ENCODE data around the gene ZNF407.
"Not testable (repeated sequence)": the region's sequence is repeated elsewhere in the genome, so short reads cannot be mapped to it uniquely, and the experiment has no call there.

ZNF407 gene, protein sequence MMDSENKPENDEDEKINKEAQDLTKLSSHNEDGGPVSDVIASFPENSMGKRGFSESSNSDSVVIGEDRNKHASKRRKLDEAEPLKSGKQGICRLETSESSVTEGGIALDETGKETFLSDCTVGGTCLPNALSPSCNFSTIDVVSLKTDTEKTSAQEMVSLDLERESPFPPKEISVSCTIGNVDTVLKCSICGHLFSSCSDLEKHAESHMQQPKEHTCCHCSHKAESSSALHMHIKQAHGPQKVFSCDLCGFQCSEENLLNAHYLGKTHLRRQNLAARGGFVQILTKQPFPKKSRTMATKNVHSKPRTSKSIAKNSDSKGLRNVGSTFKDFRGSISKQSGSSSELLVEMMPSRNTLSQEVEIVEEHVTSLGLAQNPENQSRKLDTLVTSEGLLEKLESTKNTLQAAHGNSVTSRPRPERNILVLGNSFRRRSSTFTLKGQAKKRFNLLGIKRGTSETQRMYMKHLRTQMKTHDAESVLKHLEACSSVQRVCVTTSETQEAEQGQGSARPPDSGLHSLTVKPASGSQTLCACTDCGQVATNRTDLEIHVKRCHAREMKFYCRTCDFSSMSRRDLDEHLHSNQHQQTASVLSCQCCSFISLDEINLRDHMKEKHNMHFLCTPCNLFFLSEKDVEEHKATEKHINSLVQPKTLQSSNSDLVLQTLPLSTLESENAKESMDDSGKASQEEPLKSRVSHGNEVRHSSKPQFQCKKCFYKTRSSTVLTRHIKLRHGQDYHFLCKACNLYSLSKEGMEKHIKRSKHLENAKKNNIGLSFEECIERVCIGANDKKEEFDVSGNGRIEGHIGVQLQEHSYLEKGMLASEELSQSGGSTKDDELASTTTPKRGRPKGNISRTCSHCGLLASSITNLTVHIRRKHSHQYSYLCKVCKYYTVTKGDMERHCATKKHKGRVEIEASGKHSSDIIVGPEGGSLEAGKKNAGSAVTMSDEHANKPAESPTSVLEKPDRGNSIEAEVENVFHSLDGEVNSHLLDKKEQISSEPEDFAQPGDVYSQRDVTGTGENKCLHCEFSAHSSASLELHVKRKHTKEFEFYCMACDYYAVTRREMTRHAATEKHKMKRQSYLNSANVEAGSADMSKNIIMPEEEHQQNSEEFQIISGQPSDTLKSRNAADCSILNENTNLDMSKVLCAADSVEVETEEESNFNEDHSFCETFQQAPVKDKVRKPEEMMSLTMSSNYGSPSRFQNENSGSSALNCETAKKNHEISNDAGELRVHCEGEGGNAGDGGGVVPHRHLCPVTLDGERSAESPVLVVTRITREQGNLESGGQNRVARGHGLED (N-terminal part only)

DNA sequence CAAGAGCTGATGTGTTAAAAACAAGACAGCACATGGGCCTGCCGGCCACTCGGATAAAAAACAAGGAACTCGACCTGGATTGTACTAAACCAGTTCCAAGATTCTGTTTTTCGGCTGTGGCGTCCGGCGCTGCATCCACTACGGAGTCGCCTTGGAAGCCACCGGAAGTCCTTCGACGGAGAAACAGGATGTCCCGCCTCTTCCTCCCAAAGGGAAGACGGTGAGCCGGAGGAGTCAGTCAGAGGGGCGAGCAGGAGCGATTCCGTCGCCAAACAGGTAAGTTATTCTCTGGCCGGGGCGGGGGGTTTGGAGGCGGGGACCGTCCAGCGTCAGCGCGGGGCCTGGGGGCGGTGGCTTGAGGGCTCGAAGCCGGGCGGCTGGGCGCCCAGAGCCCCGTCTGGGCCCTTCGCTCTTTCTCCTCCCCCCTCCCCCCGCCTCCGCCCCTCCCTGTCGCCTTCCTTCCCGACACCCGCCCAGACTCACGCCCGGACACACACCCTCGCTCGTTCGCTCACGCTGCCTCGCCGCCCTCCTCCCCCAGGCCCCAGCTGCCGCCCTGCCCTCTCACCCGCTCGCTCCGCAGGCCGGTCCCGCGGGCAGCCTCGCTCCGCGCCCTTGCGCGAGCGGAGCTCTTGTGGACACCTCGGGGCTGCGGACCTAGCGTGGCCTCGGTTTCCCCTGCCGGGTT lies at the start of gene ZNF407:
Gene ZNF407, plus strand, starts transcription at position 209 of the 688 bp plus-strand sequence. CDS start 33,150 bp downstream, outside the sequence.
- peak; percentile 68 to 71 for DNase-seq (ENCODE audit: low read depth in 2 of 2, low spot score in 1 of 2)

DNA sequence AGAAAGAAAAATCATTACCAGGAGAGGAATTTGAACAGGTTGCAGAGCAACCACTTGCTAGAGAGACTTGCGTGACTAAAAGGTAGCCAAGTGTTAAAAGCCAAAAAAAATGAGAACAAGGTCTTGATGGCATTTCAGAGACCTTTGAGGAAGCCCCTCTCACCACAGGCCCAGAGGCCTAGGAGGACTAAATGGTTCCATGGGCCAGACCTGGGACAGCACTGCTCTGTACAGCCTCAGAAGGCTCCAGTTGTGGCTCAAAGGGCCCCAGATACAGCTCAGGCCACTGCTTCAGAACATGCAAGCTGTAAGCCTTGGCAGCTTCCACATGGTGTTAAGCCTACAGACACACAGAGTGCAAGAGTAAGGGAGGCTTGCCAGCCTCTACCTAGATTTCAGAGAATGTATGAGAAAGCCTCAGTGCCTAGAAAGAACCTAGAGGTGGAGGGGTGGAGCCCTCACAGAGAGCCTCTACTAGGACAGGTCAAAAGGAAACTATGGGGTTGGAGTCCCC lies 48.0 kb upstream of the ZNF407 start:
- no peak for DNase-seq (ENCODE audit: low read depth in 2 of 2, low spot score in 1 of 2)

DNA sequence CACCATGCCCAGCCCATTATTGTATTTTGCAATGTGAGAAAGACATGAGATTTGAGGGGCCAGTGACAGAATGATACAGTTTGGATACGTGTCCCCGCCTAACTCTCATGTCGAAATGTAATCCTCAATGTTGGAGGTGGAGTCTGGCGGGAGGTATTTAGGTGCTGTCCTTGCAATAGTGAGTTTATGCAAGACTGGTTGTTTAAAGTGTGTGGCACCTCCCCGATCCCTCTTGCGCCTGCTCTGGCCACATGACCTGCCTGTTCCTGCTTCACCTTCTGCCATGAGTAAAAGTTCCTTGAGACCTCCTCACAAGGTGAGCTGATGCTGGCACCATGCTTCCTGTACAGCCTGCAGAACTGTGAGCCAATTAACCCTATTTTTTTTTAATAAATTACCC lies 46.8 kb upstream of the ZNF407 start:
- DNase-seq (ENCODE audit: low read depth in 2 of 2, low spot score in 1 of 2) = no peak

DNA sequence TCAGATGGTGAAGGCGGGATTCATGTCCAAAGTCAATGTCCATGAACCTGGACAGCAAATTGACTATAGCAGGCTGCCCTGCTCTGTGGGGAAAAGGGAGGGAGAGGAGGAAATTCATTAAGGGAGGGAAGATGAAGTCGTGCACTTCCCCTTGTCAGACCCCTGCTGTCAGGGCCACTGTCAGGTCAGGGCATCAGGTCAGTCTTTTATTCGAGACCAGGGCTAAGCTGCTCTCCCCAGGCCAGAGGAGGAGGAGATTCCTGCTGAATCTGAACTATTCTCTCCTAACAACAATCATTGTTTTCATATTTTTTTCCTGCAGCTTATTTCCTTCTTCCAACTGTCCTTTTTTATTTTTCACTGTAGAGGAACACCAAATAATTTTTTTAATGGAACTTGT lies 46.2 kb upstream of the ZNF407 start:
- no peak for DNase-seq (ENCODE audit: low read depth in 2 of 2, low spot score in 1 of 2)

DNA sequence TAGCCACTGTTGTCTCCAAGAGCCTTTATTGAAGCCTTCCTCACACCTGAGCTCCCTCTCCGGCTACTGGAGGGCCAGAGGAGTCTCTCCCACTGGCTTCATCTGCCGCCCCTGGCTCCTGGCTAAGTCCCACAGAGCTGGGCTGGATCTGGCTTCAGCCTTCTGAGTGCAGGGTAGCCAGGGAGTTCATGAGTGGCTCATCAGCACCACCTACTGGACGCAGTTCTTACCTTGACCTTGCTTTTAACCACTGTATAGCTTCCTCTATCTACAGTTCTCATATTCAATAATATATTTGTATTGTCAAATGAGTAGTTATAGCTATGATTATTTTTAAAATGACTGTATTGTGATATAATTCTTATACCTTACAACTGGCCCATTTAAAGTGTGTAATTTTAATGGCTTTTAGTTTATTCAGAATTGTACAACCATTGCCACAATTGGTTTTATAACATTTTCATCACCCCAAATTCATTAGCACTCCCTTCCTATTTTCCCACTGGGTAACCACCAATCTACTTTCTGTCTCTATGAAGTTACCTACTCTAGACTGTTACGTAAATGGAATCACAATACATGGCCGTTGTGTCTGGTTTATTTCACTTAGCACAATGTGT lies 45.6 kb upstream of the ZNF407 start:
- DNase-seq (ENCODE audit: low read depth in 2 of 2, low spot score in 1 of 2) = peak; percentile 44 to 64

DNA sequence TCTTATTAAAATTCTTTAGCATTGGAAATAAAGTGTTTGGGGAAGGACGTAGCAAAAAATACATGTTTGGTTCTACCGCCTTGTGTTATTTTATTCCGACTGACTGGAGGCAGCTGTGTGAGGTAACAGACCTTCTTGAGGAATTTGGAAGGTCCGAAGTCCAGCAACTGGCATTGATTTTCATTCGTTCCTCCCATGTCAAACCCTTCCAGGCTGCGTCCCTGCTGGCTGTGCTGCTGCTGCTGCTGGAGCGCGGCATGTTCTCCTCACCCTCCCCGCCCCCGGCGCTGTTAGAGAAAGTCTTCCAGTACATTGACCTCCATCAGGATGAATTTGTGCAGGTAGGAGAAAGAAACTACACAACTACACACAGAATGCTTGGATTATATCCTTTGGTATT lies 41.5 kb upstream of the ZNF407 start:
- DNase-seq (ENCODE audit: low read depth in 2 of 2, low spot score in 1 of 2) = no peak

DNA sequence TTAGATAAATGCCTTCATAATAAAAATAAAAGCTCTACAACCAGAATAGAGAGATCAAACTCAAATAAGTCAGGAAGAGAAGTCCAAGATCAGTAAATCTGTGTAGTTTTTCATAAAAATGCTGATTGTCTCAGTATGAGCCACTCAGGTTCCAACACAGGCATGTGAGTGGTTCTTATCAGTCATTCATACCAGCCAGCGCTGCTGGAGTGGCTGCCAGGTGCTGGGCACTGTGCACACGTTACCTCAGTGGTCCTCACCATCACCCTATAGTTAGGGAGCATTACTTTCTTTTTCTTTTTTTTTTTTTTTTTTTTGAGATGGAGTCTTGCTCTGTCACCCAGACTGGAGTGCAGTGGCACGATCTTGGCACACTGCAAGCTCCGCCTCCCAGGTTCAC lies 39.6 kb upstream of the ZNF407 start:
- DNase-seq (ENCODE audit: low read depth in 2 of 2, low spot score in 1 of 2) = no peak

DNA sequence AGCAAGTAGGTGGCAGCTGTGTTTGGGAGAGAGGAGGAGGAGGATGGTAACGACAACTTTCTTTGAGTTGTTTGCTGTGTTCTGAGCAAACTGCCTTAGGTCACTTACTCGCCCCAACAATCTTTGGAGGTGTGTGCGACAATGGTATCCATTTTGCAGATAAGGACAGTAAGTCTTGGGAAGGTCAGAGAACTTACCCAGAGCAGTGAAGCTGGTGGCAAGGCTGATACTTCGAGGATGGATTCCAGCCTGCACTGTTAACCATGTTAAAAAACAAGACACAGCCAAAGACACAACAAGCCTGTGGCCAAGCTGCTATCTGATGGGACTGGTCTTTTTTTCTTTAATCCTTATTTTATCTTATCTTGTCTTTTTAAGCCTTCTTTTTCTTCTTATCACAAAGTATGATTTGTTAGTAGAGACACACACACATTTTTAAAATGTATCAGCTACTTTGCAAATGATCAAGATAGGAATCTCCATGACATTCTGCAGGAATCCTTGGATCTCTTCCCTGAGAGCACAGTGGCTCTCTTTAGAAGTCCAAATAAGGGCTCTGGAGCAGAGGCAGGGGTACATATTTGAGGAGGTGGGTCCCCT lies 35.4 kb upstream of the ZNF407 start:
- DNase-seq (ENCODE audit: low read depth in 2 of 2, low spot score in 1 of 2) = no peak

DNA sequence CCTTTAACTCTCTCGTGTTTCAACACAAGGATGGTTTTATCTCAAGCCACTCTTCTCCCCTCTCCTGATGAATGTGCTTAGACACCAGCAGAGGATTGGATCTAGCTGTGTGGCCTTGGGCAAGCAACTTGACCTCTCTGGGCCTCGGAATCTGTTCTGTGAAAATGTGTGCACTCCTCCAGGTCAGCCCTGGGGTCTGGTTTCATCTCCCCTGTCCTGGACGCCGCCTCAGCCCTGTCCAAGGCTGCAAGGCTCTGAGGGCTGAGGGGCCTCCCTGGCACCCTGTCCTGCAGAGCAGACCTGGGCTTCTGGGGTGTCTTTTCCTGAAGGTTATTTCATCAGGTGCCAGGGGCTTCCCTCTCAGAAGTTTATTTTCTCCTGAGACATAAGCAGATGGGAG lies 34.9 kb upstream of the ZNF407 start:
- no peak for DNase-seq (ENCODE audit: low read depth in 2 of 2, low spot score in 1 of 2)

DNA sequence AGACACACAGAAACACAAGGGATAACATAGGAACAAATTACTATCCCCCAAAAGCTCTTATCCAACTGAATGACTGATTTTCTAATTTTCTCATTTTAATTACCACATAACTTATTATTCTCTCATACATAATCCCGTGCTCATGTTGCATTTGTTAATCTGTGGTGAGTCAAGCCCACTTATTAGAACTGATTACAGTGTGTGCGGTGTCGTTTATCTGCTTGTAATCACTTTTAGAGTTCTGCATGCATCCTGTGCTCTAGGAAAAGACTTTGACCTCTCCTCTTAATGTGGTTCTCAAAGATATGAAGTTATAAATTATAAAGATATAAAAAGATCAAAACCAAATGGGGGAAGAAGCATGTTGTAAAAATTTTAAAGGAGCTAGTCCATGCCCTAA lies 33.7 kb upstream of the ZNF407 start:
- DNase-seq (ENCODE audit: low read depth in 2 of 2, low spot score in 1 of 2) = no peak

DNA sequence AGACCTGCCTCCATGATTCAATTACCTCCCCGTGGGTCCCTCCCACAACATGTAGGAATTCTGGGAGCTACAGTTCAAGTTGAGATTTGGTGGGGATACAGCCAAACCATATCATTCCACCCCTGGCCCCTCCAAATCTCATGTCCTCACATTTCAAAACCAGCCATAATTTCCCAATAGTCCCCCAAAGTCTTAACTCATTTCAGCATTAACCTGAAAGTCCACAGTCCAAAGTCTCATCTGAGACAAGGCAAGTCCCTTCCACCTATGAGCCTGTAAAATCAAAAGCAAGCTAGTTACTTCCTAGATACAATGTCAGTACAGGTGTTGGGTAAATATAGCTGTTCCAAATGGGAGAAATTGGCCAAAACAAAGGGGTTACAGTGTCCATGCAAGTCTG lies 32.5 kb upstream of the ZNF407 start:
- not testable (repeated sequence) for DNase-seq (ENCODE audit: low read depth in 2 of 2, low spot score in 1 of 2)

DNA sequence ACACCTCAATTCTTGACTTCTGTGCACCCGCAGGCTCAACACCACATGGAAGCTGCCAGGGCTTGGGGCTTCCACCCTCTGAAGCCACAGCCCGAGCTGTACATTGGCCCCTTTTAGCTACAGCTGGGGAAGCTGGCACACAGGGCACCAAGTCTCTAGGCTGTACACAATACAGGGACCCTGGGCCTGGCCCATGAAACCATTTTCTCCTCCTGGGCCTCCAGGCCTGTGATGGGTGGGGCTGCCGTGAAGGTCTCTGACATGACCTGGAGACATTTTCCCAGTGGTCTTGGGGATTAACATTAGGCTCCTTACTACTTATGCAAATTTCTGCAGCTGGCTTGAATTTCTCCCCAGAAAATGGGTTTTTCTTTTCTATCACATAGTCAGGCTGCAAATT lies 31.7 kb upstream of the ZNF407 start:
- DNase-seq (ENCODE audit: low read depth in 2 of 2, low spot score in 1 of 2) = not testable (repeated sequence)

DNA sequence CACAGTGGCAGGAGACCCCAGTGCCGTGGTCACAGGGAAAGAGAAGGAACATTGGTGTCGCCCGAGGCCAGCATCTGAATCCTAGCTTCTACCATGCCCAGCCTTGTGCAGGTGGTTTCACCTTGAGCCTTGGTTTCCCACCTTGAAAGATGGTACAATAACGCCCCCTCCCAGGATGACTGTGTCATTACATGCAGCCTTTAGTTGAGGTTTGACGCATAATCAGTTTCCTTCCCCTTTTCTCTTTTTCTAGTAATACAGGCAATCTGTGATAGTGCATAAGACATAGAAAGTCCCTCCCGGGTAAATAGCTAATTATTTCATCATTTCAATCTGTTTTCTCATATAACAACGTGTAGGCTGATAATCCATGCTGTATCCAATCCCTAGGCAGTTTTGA lies 29.8 kb upstream of the ZNF407 start:
- no peak for DNase-seq (ENCODE audit: low read depth in 2 of 2, low spot score in 1 of 2)

DNA sequence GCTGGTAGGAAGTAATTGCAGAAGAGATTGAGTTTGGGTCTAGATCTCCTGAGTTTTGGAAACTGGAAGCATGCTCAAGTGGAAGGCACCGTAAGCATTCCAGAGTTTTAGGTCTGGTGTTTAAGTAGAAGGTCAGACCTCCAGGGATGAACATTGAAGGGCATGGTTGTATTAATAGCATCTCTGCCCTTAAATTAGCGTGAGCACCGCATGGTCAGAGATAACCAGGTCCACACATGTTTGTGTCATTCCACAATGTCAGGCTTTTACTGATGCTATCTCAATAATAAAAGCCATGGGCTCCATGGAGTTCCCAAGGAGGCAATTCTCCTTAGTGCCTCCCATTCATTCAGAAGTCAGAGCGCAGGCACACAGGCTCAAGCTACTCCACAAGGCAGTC lies 28.3 kb upstream of the ZNF407 start:
- no peak for DNase-seq (ENCODE audit: low read depth in 2 of 2, low spot score in 1 of 2)

DNA sequence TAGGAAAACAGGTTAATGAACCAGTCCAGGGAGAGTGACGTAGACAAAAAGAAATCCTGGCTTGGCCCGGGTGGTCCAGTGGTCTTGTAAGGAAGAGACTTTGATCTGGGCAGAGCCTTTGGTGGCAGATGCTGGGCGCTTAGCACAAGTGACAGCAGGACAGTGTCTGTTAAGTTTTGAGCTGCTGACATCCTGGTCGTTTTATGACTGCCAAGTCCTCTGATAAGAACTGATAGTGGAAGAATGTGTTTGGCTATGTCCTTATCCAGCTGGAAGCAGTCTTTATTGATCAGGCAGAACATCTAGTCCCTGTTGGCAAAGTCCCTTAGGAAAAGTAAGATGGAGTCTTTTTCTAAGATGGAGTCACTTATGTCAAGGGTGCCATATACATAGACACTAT lies 27.4 kb upstream of the ZNF407 start:
- no peak for DNase-seq (ENCODE audit: low read depth in 2 of 2, low spot score in 1 of 2)

DNA sequence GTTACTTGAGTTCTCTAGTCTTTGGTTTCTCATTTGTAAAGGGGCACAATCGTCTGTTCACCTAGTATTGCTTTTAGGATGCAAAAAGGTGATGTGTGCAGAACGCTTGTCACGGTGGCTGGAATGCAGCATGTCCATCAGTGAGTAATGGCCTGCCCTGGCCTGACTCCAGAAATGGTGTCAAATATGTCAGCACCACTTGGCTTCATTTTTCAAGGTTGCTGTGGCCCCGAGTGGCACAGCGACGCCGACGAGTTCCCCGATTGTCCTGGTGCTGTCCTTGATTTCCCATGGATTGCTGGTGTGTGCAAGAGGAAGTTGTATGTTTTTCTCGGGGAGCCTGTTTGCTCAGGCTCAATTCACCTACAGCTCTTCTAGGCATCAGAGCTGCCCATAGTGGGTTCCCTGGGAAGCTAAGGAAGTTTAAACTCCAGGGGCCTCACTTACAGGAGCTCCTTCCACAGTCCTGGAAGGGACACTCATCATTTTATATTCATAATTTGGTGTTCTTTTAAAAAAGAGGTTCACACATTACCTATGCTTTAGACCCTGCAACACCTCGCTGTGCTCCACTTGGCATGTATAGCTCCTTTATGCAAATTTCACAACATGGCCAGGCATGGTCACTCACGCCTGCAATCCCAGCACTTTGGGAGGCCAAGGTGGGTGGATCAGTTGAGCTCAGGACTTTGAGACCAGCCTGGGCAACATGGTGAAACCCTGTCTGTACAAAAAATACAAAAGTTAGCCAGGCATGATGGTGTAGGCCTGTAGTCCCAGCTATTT lies 25.6 kb upstream of the ZNF407 start:
- DNase-seq (ENCODE audit: low read depth in 2 of 2, low spot score in 1 of 2) = no peak

DNA sequence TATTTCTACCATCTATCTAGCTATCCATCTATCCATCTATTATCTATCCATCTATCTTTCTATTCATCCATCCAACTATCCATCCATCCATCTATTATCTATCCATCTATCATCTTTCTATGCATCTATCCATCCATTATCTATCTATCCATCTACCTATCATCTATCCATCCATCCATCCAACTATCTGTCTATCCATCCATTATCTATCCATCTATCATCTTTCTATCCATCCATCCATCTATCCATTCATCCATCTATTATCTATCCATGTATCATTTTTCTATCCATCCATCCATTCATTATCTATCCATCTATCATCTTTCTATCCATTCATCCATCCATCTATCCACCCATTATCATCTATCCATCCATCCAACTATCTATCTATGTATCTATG lies 24.6 kb upstream of the ZNF407 start:
- no peak for DNase-seq (ENCODE audit: low read depth in 2 of 2, low spot score in 1 of 2)

DNA sequence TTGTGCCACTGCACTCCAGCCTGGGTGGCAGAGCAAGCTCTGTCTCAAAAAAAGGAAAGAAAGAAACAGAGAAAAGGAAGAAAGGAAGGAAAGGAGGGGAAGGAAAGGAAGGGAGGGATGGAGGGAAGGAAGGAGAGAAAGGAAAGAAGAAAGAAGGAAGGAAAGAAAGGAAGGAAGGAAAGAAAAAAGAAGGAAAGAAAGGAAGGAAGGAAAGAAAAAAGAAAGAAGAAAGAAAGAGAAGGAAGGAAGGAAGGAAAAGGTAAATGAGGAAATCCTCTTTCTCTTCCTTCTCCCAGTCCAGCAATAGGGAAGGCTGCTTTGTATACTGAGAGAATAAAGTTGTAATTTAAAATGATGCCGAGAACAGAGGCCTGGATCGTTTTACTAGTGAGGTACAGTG lies 22.8 kb upstream of the ZNF407 start:
- DNase-seq (ENCODE audit: low read depth in 2 of 2, low spot score in 1 of 2) = no peak

DNA sequence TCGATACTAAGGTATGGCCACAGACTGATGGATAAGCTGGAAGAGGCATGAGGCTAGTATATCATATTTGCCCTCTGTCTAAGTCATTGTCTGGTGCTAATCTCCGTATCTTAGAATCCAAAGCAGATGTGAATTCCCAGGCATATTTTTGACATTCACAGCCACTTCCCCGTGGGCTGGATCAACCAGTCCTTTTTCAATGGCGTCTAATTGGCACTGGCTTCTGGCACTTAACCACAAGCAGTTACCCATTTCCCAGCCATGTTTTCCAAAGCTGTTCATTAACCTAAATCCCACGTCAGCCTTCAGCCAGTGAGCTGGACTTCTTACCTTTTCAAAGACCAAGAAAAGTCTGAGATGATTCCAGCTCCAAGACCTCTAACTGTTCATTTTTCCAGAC lies 20.7 kb upstream of the ZNF407 start:
- no peak for DNase-seq (ENCODE audit: low read depth in 2 of 2, low spot score in 1 of 2)

Measured in stimulated activated CD8-positive, alpha-beta memory T cell treated with anti-CD3 and anti-CD28 coated beads, Interleukin-4, amount 100 ng/mL, for 1 hour (primary cell).